ENCODE measurements around the gene ARMC7. TPM values are rescaled to one million over a fixed set of nuclear protein-coding genes. Genes with fewer than 3 reads are reported as not detected.

Gene ARMC7
- total RNA-seq, 1 experiment from 2014 or later: 10.5 TPM

DNA sequence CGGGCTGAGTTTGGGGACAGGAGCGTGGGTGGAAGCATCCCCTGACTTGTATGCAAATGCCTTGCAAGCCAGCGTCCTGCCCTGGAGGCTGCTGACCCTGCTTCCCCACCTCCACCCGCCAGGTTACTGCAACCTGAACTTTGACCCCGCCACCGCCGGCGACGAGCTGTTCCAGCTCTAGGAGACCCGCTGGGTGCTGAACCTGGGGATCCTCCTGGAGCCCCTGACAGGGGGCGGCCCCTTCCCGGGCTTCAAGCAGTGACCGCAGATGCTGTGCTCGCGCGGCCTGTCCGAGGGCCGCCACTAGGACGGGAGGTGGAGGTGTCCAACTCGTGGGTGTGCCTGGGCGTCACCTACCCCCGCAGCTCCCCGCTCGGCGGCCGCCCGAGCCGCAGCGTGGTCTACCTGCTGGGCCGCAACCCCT is 32.7 kb upstream of the ARMC7 start:
- DNase-seq (ENCODE audit: low spot score): no peak
- in situ Hi-C loops (cut with HindIII; ENCODE audit: low sequenced_read_pairs): no loop called here

DNA sequence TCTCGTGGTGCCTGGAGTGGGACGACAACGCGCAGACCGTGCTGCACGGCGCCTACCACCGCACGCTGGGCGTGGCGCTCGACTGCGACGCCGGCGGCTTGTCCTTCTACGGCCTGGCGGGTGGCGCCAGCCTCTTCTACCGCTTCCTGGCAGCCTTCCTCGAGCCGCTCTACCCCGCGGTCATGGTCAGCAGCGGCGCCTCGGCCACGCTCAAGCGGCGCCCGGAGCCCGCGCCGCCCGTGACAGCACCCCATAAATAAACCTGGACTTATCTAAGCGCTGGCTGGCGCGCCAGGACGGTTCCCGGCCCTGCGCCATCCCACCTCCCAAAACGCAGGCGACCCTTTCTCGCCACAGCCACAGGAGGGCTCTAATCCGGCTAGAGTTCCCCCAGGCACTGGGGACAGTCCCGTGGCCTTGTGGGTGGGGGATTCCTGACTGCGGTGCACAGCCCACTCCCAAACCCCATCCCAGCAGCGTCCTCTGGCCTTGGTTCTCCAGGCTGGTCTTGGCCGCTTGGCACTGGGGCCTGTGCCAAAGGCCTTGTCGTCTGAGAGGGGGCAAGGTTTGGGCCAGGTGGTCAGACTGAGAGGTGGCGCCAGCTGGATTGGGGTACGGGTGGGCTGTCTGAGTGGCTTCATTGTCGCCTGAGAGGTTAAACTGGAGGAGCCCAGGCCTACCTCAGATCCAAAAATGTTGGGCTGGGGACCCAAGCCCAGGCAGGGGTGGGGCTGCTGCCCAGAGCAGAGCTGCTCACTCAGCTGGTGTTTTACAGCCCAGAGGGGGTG is 32.1 kb upstream of the ARMC7 start:
- in situ Hi-C loops (cut with HindIII; ENCODE audit: low sequenced_read_pairs): no loop called here
- DNase-seq (ENCODE audit: low spot score): peak; percentile 76

DNA sequence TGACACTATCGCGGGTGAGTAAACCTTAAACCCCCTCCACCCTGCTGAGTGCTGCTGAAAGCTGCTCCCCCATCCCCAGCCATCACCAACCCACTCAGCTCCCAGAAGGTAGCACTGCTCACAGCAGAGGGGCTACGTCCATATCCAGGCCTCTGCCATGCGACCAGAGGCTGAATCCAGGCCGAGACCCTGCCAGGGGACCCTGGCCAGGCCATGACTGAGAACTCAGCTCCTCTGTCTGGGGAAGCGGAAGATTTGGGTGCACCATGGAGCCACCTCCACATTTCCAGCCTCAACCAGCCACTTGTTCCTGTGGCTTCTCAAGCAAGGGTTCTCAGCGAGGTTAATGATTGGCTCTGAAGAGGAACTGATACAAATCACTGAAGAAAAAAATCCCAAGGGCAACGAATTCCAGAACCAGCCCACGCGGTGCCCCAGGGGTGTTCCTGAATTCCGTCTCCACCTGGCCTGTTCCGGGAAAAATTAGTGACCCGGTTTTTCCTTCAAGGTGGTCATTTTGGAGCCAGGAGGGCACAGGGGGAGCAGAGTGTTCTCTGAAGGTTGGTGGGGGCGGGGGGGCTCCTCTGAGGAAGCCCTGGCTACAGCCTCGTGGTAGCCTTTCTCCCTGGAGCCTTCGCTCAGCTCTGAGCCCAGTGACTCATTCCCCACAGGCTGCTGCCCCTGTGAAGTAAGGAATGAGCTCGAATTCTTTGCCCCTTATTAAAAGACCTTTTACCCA is 31.3 kb upstream of the ARMC7 start:
- DNase-seq (ENCODE audit: low spot score): no peak
- in situ Hi-C loops (cut with HindIII; ENCODE audit: low sequenced_read_pairs): no loop called here

DNA sequence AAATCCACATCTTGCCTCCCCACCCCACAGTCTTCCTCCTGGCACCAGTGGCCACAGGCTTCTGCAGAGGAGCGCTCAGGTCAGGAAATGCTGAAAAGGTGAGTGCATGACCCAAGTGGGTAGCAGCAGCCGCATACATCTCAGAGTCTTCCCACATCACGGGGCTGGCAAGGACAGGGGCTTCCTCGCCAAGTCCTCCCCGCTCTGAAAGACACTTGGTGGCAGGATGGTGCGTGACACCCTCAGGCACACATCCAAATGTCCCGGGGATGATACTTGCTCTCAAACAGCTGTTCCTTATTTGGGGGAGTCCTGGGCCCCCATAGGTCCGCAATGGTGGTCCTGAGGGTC is 30.8 kb upstream of the ARMC7 start:
- in situ Hi-C loops (cut with HindIII; ENCODE audit: low sequenced_read_pairs): no loop called here
- no peak for DNase-seq (ENCODE audit: low spot score)

DNA sequence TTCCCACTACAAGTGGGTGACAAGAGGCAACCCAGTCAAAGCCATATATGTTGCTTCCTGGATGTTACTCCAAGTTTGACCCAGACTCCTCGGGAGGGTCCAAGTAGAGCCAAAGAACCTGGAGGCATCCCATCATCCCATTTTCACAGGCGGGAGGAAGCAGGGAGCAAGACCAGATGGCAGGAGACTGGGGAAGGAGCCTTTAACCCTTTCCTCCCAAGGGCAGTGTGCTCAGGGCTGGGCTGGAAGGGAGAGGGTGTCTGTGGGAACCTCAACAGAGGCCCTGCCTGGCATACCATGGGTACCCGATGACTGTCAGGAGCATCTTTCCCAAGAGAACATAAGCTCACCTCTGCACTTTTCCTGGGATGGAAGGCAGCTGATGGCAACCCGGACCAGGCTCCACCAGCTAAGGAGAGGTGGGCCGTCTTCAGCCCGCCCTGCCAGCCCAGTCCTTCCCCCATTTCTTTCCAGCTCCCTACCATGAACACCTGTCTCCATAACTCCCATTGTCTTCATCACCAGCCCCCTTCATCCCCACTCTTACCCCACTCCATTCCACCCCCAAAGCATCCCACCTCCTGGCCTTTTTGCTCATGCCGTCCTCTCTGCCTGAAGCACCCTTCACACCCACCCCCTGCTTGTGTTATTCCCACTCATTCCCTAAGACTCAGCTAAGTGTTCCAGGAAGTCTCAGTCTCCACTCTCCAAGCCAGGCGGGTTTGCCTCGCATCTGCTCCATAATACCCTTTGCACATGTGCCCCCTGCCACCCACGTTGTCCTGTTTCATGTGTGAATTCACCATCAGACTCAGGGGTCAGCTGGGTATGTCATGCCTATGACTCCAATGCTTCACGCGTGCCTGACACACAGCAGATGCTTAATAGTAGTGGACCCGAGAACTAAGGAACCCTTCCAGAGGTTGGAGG is 27.9 kb upstream of the ARMC7 start:
- in situ Hi-C loops (cut with HindIII; ENCODE audit: low sequenced_read_pairs): no loop called here
- DNase-seq (ENCODE audit: low spot score): no peak

DNA sequence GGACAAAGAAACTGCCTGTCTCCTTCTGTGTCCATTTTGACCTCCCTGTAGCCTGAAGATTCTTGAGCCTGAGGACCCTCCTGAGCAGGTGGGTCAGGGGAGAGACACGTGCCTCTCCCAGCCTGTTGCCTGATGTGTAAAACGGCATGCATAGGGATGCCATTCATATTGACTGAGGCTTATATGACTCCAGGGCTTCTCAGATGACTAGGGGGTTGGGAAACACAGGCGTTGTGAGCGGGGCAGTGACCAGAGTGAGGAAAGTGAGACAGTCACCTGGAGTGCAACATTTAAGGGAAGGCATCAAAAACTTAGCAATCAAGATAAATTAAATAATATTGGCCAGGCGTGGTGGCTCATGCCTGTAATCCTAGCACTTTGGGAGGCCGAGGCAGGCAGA is 27.1 kb upstream of the ARMC7 start:
- in situ Hi-C loops (cut with HindIII; ENCODE audit: low sequenced_read_pairs): no loop called here
- DNase-seq (ENCODE audit: low spot score): no peak

DNA sequence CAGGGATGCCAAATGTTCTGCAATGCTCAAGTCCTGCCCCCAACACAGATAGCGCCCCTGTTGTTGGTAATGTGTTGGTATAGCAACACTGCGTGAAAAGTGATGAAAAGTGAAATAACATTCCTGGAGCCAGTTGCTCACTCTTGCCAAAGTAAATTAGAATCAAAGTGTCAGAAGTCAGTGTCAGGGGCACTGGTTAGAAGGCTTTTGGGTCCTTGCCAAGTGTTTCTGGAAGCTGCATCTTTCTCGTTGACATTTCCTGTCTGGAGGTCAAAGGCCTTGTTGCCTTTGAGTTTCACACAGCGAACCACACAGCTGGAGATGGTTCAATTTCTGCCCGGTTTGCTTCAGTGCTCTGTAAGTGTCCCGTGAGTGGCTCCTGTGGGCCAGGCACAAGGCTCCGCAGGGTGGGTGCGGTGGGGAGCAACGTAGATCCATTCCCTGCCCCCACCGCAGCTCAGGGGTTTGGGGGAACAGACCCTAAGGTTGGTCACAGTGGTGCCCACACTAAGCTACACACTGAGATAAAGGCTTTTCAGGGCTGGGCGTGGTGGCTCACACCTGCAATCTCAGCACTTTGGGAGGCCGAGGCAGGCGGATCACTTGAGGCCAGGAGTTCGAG is 25.6 kb upstream of the ARMC7 start:
- DNase-seq (ENCODE audit: low spot score): no peak
- in situ Hi-C loops (cut with HindIII; ENCODE audit: low sequenced_read_pairs): no loop called here

DNA sequence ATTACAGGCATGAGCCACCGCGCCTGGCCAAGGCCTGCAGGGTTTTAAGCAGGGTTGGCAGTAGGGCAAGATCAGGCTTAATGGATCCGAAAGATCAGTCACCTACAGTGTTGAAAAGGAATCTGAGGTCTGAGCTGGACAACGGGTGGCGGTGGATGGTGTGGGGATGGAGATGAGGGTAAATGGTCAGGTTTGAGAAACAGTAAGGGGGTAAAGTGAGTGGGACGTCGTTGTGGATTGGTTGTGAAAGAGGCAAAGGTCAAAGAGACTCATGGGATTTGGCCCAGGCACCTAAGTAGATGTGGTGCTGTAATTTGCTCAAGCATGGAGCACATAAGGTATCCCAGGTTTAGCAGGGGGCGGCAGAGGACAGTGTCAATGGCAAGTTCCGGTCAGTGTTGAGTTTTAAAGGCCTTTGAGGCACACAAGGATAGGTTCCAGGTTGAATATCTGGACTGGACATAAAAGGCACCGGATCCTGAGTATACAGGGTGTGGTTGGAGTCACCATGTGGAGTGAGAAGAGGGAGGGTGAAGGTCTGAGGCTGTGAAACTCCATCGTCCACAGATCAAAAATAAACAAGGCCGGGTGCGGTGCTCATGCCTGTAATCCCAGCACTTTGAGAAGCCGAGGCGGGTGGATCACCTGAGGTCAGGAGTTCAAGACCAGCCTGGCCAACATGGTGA is 23.1 kb upstream of the ARMC7 start:
- DNase-seq (ENCODE audit: low spot score): no peak
- in situ Hi-C loops (cut with HindIII; ENCODE audit: low sequenced_read_pairs): no loop called here

DNA sequence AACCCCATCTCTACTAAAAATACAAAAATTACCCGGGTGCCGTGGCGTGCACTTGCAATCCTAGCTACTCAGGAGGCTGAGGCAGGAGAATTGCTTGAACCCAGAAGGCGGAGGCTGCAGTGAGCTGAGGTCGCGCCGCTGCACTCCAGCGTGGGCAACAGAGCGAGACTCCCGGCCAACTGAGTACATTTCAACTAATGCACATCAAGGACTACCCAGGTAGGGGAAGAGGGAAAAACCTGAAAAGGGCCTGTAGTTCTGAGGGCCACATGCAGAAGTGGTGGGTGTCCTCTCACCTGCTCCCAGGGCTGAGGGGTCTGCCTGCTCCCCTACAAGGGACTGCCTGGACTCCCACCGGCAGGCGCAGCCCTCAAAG is 22.6 kb upstream of the ARMC7 start:
- DNase-seq (ENCODE audit: low spot score): no peak
- in situ Hi-C loops (cut with HindIII; ENCODE audit: low sequenced_read_pairs): no loop called here

DNA sequence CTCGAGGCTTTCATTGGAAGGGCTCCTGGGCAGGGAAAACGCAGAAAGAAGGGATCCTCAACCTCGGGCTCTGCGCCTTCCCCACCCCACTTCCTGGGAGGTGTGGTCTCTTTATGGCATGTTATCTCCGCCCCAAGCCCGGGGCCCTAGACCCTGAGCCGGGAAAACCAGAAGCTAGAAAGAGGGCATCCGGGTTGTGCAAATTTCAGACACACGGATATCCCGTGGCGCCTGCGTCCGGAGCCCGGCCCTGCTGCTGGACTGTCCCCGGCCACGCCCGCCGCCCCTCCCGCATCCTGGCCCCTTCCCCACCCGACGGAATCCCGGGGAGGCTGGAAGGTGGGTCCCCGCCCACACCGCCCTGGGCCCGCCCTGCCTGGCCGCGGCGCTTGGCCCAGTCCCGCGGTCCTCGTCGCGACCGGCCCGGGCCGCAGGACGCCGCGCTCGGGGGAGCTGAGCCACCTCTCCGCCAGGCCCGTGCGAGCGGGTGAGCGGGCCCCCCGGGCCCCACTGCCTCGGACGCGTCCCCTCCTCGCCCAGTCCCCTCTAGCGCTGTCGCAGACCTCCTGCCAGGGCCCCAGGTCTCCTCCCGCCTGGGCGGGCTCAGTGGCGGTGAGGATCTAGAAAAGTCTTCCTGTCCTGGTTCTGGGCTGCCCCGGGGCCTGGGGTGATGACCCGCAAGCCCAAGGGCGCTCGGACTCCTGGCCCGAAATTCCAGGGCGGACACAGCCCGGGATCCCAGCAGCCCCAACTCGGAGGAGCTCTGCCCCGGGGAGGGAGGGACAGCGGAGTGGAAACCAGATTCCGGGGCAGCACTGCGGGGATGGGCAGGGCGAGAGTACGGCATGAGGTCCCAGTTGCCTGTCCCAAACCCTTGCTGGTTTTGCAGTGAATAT is 22.0 kb upstream of the ARMC7 start, which contains the start of gene SLC16A5:
Gene SLC16A5 (plus strand): TSS at position 397 of the 896 bp plus-strand sequence. CDS start 5,683 bp downstream, outside the sequence.
- in situ Hi-C loops (cut with HindIII; ENCODE audit: low sequenced_read_pairs): no loop called here
- peak; percentile 69 for DNase-seq (ENCODE audit: low spot score)

DNA sequence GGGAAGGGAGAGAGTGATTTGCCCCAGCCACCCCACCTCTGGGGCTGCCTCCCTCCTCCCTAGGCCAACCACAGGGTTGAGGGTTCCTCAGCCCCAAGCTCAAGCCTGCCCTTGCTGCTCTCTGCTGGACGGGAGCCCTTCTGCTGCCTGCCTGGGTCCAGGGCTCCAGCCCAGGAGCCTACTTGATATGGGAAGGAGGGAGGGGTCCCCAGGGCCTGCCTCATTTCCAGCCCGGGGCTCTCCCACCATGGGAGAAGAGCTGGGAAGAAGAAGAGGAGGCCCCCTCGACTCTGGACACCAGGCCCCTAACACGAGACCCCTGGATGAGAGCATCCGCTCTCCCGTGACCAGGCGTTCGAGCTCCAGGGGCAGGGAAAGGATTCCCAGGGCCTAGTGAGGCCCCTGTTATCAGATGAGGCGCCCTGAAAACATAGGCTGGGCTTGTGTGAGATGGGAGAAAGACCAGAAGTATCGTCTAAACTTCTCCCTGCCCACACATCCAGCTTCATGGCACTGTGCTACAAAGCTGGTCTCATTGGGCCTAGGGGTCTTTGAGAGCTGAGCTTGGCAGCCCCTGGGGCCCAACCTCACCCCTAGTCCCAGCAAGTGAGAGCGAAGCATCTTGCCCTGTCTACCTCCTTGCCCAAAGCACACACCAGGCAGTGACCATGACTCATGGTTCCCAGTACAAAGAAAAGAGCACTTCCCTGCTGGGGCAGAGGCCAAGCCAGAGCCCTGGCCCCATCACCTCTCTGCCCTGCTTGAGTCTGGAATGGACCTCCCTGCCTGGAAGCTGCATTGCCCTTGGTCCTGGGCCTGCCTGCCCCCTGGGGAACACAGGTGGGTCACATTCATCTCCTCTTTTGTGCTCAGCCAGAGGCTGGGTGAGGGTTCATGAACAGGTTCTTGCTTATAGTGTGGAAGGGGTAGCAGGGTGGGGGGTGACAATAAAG is 21.0 kb upstream of the ARMC7 start:
- in situ Hi-C loops (cut with HindIII; ENCODE audit: low sequenced_read_pairs): no loop called here
- no peak for DNase-seq (ENCODE audit: low spot score)

DNA sequence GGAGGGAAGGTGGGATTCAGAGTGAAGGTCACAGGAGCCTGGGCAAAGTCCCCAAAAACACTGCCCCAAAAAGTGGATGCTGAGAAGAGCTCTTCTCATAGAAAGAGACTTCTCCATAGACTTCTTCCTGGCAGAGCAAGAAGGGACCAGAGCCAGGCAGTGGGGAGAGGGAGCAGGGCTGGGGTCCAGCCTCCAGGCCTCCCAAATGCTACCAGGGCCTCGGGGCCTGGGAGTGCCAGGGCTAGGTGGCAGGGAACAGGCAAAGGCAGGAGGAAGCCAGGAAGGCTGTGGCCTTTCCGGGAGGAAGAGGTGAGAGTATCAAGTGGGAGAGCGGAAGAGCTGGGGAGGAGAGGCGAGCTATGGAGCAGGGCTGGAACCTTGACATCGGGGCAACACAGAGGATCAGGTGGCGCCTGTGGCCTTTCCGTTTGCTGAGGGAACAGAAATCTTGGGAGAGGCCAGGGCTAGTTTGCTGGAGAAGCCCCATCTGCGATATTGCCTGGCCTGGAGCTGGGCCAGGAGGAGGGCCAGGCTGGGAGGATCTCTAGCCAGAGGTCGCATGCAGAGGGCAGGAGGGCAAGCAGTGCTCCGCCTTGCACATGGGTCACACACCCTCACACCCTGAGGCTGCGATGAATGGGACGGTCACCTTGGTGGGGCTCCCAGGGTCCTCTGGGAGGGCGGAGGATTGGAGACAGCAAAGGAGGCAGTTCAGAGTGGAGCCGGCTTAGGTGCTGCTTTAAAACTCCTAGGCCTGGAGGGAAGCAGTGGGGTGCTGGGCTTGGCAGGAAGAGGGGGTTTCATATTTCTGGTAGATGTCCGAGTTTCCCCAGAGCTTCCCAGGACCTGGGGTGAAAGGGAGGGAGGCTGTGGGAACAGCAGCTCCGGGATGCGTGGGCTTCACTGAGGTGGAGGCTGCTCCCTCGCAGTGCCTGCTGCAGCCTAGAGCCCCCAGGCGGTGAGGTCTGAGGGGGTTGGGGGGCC is 18.6 kb upstream of the ARMC7 start:
- in situ Hi-C loops (cut with HindIII; ENCODE audit: low sequenced_read_pairs): no loop called here
- DNase-seq (ENCODE audit: low spot score): no peak

DNA sequence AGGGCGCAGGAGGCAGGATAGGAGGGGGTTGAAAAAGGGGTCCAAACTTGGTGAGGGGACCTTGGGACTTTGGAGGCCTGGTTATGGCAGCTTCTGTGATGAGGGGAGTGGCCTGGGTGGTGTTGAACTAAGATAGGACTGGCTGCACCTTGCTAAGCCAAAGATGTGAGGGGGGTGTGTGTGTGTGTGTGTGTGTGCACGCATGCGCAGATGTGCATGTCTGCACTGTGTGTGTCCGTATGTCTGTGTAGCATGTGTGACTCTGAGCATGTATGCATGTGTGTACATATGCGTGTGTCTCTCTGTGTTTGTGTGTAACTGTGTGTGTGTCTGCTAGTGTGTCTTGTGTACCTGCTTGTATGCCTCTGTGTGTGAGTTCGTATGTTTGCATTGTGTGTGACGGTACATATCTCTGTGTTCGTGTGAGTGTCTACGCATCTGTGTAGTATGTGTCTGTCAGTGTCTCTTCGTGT is 17.9 kb upstream of the ARMC7 start:
- no peak for DNase-seq (ENCODE audit: low spot score)
- in situ Hi-C loops (cut with HindIII; ENCODE audit: low sequenced_read_pairs): no loop called here

DNA sequence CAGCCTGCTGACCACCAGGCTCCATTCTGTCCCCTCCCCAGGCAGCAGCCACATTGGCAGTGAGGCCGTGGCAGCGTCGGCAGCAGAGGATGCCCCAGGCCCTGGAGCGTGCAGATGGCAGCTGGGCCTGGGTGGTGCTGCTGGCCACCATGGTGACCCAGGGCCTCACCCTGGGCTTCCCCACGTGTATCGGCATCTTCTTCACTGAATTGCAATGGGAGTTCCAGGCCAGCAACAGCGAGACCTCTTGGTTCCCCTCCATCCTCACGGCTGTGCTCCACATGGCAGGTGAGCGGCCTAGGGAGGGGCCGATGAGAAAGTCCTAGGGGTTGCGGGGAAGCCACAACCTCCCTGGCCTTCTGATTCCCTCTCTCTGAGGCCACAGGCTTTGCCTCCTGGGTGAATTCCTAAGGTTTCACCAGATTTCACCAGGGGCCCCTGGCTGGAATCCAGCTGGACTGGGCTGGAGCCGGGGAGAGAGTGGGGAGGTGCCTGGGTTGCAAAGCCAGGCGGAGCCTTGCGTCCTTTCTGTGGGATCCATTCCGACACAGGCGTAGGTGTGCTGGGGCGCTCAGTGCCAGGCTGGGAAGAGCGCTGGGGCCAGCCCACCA is 16.1 kb upstream of the ARMC7 start:
- DNase-seq (ENCODE audit: low spot score): no peak
- in situ Hi-C loops (cut with HindIII; ENCODE audit: low sequenced_read_pairs): no loop called here

DNA sequence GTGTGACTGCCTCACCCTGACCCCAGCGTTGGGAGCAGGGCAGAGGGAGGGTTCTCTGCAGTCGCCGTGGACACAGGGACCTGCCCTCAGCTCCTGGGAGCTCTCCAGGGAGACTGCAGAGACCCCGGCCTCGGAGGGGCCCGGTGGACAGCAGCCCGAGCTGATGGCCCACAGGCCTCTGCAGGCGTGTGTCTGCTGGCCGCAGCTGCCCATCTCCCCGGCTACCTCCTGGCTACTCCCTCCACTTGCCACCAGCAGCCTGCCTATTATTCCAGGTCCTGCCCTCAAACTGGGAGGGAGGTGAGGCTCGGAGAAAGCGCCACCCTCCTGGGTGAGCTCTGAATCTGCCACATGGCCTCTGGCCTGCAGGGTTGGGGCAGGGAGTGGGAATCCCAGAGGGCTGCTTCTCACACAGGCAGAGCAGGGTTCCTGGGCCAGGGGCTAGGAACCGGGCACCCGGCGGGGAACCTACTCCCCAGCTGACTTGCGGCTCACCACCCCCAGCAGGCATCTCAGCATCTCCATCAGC is 14.8 kb upstream of the ARMC7 start:
- DNase-seq (ENCODE audit: low spot score): no peak
- in situ Hi-C loops (cut with HindIII; ENCODE audit: low sequenced_read_pairs): no loop called here

Data from G401 (cell line).